Left lobe of liver (tissue), 2 donors: ENCODE data around the gene RRP9. TPM values are rescaled to one million over a fixed set of nuclear protein-coding genes. Genes with fewer than 3 reads are reported as not detected.
"Not testable (repeated sequence)": the region's sequence is repeated elsewhere in the genome, so short reads cannot be mapped to it uniquely, and the experiment has no call there.

Experiments used
- ATAC-seq: fragments of 200-7000 bp; cut with Tn5 transposase; one replicate; pipeline ENCODE4 v1.9.1; 2020; ENCODE audit warnings: mild to moderate bottlenecking, moderate library complexity
- DNase-seq: peaks from one replicate; pipeline ENCODE4 v3.0.0-alpha.2; 2020; ENCODE audit warnings: low spot score
- total RNA-seq: library from RNA; stranded (reverse); gene quantifications from one replicate; pipeline ENCODE4 v1.2.1, GENCODE V29; 2021
- donor health status: DM: no; HTN: no; CAD: no; lungs with moderate emphysema.
- donor health status: DM: no; HTN: yes; CAD: no.

RRP9 gene
- total RNA-seq, 1 donor from 2014 or later, result 7.6 TPM

DNA sequence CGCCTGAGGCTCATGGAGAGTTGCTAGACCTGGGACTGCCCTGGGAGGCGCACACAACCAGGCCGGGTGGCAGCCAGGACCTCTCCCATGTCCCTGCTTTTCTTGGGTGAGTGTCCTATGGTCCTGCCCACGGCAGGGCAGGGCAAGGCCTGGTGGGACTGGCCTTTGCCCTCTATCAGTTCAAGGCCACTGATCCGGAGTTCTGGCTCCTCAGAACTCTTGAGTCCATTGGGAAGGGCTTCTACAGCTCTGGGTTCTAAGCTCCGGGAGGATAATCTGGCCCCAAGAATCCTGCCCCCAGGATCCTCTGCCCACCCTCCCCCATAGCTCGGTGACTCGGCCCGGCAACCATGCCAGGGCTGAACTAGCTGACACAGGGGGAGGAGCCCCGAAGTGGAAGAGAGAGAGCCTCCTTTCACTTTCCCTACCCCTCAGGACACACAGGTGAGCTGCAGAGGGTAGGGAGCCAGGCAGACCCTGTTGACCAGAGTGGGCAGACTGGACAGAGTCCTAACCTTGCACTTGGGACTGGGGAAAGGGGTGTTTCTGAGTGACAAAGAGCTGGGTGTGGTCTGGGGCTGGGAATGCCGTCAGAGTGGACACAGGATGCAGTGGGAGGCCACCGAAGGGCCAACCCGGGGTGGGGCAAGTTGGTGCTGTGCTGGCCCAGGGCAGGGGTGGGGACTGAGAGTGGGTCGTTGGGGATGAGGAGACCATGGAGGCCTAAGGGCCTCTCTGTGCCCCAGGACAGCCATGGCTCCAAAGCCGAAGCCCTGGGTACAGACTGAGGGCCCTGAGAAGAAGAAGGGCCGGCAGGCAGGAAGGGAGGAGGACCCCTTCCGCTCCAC, 1.1 kb upstream of the RRP9 start:
- peak; percentile 71 for DNase-seq
- peak; percentile 60 for ATAC-seq

DNA sequence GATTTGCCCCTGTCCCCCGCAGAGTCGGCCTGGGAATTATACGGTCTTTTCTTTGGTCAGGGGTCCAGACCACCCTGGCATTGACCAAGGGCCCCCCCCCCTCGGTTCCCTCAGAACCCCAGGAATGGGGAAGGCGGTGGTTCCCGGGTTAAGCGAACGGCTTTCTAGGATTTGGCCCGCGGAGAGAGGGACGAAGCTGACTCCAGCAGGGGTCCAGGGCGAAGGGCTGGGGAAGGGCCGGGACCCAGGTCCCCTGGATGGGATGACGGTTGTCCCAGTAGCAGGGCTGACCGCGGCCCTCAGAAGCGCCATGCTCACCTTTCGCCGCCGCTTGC, 274 bp downstream of the RRP9 start:
- DNase-seq (no peak), ATAC-seq (no peak)

- no peak for ATAC-seq
- DNase-seq, result no peak
These were observed 849 bp downstream of the RRP9 start for GRCh38 chr3:51940648-51941462.

GRCh38 chr3:51938780-51939425, 2.8 kb downstream of the RRP9 start:
- no peak for ATAC-seq
- no peak for DNase-seq

GRCh38 chr3:51937611-51938450, 3.9 kb downstream of the RRP9 start:
- ATAC-seq, result no peak
- DNase-seq, result no peak

- DNase-seq (no peak), ATAC-seq (no peak)
These were observed 4.7 kb downstream of the RRP9 start for GRCh38 chr3:51937014-51937413.

GRCh38 chr3:51935886-51936755, 5.6 kb downstream of the RRP9 start:
- no peak for ATAC-seq
- no peak for DNase-seq

DNA sequence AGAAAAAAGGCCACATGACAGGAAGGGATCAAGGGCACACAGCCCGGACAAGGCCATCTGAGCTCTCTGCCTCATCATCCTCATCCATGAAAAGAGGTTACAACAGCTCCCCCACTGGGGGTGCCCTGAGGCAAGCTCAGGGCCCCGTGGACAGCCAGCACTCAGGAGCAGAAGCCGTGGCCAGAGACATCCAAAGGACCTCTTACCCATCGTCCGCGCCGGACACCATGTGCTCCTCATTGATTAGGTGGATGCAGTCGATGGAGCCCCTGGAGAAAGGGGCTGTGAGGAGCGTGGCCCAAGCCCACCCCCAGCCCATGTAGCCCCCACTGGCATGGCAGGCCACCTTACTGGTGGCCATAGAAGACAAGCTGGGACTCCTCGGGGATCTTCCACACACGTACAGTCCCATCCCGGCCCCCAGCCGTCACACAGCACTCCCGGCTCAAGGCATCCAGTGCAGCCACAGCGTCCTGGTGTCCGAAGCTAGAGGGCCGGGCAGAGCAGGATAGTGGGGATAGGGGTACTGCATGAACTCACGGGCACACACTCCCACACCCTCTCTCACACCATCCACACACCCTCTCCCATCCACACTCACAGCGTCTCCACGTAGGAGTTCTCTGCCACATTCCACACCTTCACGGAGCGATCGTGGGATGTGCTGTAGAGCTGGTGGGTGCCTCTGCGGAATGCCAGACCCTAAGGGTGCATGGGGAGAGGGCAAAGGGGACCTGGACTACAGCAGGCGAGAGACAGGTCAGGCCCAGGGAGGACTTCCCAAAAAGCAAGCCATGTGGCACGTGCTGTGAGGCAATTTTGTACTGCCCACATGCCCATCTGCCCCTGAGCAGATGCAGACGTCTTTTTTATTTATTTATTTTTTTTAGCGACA, 6.5 kb downstream of the RRP9 start:
- DNase-seq, result no peak
- ATAC-seq, result peak; percentile 15

DNA sequence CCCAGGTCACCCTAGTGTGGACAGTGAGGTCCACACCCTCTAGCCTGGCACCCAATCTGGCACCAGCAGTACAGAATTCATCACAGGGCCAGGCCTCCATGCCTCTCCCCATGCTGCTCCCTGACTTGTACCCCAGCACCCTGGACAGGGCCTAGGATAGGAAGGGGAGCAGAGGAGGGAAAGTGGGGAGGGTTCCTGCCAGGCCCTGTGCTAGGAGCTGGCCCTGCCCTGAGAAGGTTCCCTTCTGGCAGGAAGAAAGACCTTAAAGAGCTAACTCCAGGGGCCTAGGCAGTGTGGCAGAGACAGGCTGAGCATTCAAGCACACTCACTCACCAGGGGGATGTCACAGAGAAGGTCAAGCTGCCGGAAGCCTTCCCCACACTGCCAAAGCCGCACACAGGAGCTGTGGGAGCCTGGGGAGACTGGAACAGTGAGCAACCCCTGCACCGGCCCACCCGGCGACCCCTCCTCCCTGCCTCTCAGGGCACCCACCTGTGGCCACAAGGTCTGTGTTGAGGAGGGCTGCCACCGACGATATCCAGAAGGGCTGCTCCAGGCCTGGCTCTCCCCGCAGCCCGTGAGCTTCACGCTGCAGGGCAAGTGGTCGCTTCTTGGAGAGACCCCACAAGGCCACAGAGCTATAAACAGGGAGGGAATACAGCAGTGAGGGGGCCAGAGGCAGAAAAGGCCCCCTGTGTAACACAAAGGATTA, 7.4 kb downstream of the RRP9 start:
- ATAC-seq, result no peak
- no peak for DNase-seq

GRCh38 chr3:51933471-51934138, 8.1 kb downstream of the RRP9 start:
- ATAC-seq, result no peak
- DNase-seq, result no peak

DNA sequence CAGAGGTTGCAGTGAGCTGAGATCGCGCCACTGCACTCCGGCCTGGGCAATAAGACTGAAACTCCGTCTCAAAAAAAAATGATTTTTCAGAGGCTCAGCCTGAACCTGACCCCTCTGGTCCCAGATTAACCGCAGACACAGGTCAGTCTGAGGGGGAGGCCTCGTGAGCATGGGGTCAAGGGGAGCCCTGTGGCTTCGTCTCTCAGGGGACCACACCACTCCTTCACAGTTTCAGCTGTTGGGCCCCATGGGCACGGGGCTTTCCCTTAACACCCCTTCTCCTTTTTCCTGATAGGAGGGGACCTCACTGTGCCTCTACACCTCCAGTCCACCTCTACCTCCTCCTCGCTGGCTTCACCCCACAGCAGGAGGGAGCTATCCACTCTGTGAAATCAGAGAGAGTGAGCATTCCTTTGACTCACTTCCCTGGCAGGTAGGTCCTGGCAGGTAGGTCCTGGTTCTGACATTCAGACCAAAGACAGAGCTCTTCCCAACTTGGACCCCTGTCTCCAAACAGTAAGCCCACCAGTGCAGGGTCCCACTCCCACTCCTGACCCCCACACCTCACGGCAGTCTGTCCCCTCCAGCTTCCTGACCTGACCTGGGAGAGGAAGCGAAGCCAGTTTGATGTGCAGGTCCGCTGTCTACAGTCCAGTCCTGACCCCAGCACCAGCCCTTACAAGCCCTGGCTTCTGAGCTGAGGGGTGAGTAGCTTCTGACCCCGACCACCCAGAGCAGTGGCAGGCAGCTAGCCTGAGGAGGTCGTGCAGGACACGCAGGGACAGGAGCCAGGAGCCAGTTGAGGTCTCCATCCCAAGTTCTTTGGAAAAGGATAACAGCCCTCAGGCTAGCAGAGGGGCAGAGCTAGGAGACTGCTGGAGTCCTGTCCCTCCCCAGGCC, 9.0 kb downstream of the RRP9 start:
- ATAC-seq, result no peak

DNA sequence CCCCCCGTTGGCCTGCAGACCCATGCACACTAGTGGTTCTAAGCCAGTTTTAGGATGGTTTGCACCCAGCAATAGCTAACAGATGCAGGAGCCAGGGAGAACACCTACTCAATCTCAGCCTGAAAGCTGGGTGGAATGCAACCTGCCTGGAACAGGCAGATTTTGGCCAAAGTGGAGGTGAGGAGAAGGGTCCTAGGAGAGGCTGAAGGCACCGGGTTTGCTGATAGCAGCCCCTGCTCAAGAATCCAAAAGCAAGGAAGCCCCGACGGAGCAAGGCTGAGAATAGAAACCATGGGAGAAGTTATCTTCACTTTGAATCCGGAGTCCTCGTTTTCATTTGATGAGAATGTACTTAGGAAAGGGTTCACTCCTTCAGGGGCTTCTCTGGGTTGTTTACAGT, 9.9 kb downstream of the RRP9 start:
- ATAC-seq, result no peak
- no peak for DNase-seq

More for the DNA sequence above, 9.0 kb downstream of the RRP9 start:
- DNase-seq, result no peak

- no peak for DNase-seq
- ATAC-seq, result no peak
These were observed 11.3 kb downstream of the RRP9 start for GRCh38 chr3:51930439-51930838.

DNA sequence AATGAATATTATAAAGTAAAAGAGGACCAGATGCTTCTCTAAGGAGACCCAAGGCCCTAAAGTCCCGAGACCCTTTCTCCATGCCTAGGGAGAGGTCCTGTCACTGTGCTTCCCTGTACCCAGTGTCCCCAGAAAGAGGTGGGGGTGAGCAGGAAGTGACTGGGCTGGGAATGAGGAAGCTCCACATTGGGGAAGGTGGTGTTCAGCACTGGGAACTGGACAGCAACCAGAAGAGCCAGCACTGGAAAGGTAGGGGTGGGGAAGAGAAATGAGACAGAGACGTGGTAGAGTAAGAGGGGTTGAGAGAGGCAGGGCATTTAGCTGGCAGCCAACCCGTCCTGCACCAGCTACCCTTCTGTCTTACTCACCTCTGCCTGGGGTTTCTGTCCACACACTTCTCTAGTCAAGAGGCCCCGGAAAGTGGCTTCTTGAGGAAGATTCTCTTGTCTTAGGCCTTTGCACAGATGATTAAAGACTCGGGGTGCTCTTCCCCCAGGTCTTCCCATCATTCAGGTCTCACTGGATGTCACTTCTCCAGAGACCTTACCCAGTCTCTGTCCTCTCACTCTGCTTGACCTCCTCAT, 12.2 kb downstream of the RRP9 start:
- ATAC-seq (peak; percentile 41), DNase-seq (no peak)

- ATAC-seq, result not testable (repeated sequence)
These were observed 12.7 kb downstream of the RRP9 start for GRCh38 chr3:51928981-51929380.

DNA sequence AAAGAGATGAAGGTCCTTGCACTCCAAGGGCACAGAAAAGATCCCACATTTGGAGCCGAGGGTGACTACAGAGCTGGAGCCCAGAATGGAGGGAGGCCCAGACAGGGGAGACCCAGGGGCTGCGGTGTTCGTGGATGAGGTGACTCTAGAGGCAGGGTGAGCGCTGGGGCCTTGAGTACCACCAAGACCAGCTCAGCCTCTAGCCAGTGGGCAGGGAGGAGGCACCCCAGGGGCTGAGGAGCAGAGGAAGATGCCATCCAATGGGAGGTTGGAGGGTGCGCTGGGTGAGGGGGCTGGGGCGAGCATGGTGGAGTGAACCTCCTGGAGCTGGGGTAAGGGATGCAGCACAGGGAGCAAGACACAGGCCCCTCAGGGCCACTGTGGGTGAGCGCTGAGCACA, 13.3 kb downstream of the RRP9 start:
- ATAC-seq (no peak), DNase-seq (no peak)

More at GRCh38 chr3:51928981-51929380, 12.7 kb downstream of the RRP9 start:
- DNase-seq, result not testable (repeated sequence)
